SHP77 (cell line): Measurements from ENCODE around the gene OCA2.
"Not testable (repeated sequence)": the region's sequence is repeated elsewhere in the genome, so short reads cannot be mapped to it uniquely, and the experiment has no call there.

ENCODE experiments used
- DNase-seq, 2 experiments: peaks; one replicate each; lab custom pipeline; 2025; lab: John Stamatoyannopoulos, UW

OCA2 gene

GRCh38 chr15:28098766-28099554, at the start of gene OCA2:
Gene OCA2, minus strand, starts transcription at chr15:28099315. Its CDS starts 17,441 bp downstream, at chr15:28081874.
- DNase-seq = no peak

- DNase-seq = no peak
Observed at GRCh38 chr15:28147801-28148200, 48.7 kb upstream of the OCA2 start.

GRCh38 chr15:28145419-28145818, 46.3 kb upstream of the OCA2 start:
- not testable (repeated sequence) for DNase-seq

GRCh38 chr15:28140062-28140461, 40.9 kb upstream of the OCA2 start:
- DNase-seq = no peak

- DNase-seq = not testable (repeated sequence)
Observed at GRCh38 chr15:28137408-28138039, 38.4 kb upstream of the OCA2 start.

- DNase-seq = not testable (repeated sequence)
Observed at GRCh38 chr15:28136236-28136904, 37.3 kb upstream of the OCA2 start.

GRCh38 chr15:28133281-28133680, 34.2 kb upstream of the OCA2 start:
- DNase-seq = no peak

GRCh38 chr15:28132524-28133275, 33.6 kb upstream of the OCA2 start:
- DNase-seq = no peak

- DNase-seq = no peak
Observed at GRCh38 chr15:28131946-28132345, 32.8 kb upstream of the OCA2 start.

- DNase-seq = no peak
Observed at GRCh38 chr15:28131400-28131799, 32.3 kb upstream of the OCA2 start.

- DNase-seq = no peak
Observed at GRCh38 chr15:28130651-28131050, 31.5 kb upstream of the OCA2 start.

GRCh38 chr15:28129231-28129848, 30.2 kb upstream of the OCA2 start:
- DNase-seq = no peak

- no peak for DNase-seq
Observed at GRCh38 chr15:28128031-28128430, 28.9 kb upstream of the OCA2 start.

- no peak for DNase-seq
Observed at GRCh38 chr15:28127036-28127435, 27.9 kb upstream of the OCA2 start.

GRCh38 chr15:28125673-28126651, 26.8 kb upstream of the OCA2 start:
- peak; percentile 9 to 55 for DNase-seq

- DNase-seq = no peak
Observed at GRCh38 chr15:28124841-28125240, 25.7 kb upstream of the OCA2 start.

GRCh38 chr15:28123408-28124023, 24.4 kb upstream of the OCA2 start:
- peak; percentile 53 to 65 for DNase-seq

GRCh38 chr15:28122038-28122949, 23.2 kb upstream of the OCA2 start:
- DNase-seq = no peak

- DNase-seq = not testable (repeated sequence)
Observed at GRCh38 chr15:28121577-28121976, 22.5 kb upstream of the OCA2 start.
